Activated CD4-positive, alpha-beta T cell treated with anti-CD3 and anti-CD28 coated beads for 4 hours (primary cell): ENCODE results near the gene IQSEC1.

ENCODE experiments used
- DNase-seq, 2 donors: peaks; one replicate each; pipeline ENCODE4 v3.0.0-alpha.2; 2020

The IQSEC1 gene

GRCh38 chr3:12963922-12964701 is 109.1 kb downstream of the IQSEC1 start:
- DNase-seq = no peak

- DNase-seq = no peak
Observed at GRCh38 chr3:12963231-12963896, 109.9 kb downstream of the IQSEC1 start.

GRCh38 chr3:12962292-12962691 is 110.9 kb downstream of the IQSEC1 start:
- DNase-seq = no peak

GRCh38 chr3:12961697-12962036 is 111.6 kb downstream of the IQSEC1 start:
- DNase-seq = no peak

GRCh38 chr3:12961007-12961696 is 112.1 kb downstream of the IQSEC1 start:
- DNase-seq = no peak

GRCh38 chr3:12960497-12960896 is 112.7 kb downstream of the IQSEC1 start:
- no peak for DNase-seq

- no peak for DNase-seq
Observed at GRCh38 chr3:12959838-12960378, 113.3 kb downstream of the IQSEC1 start.

- DNase-seq = no peak
Observed at GRCh38 chr3:12959410-12959809, 113.8 kb downstream of the IQSEC1 start.

GRCh38 chr3:12957824-12958792 is 115.1 kb downstream of the IQSEC1 start:
- DNase-seq = no peak

GRCh38 chr3:12957339-12957738 is 115.9 kb downstream of the IQSEC1 start:
- no peak for DNase-seq

- DNase-seq = no peak
Observed at GRCh38 chr3:12956316-12956660, 116.9 kb downstream of the IQSEC1 start.

GRCh38 chr3:12955651-12956315 is 117.4 kb downstream of the IQSEC1 start:
- no peak for DNase-seq

- DNase-seq = no peak
Observed at GRCh38 chr3:12954891-12955650, 118.2 kb downstream of the IQSEC1 start.

GRCh38 chr3:12954180-12954579 is 119.0 kb downstream of the IQSEC1 start:
- DNase-seq = no peak

- no peak for DNase-seq
Observed at GRCh38 chr3:12953201-12953995, 119.8 kb downstream of the IQSEC1 start.

- no peak for DNase-seq
Observed at GRCh38 chr3:12952343-12953200, 120.7 kb downstream of the IQSEC1 start.

GRCh38 chr3:12948891-12949711 is 124.1 kb downstream of the IQSEC1 start:
- DNase-seq = peak; percentile 18 to 40

GRCh38 chr3:12948371-12948770 is 124.9 kb downstream of the IQSEC1 start:
- DNase-seq = no peak
